Embryonic facial prominence (tissue), 1 donor: ENCODE measurements around the gene PATJ.
"Not testable (repeated sequence)": the region's sequence is repeated elsewhere in the genome, so short reads cannot be mapped to it uniquely, and the experiment has no call there.

Experiments
- DNase-seq: peaks from one replicate; pipeline ENCODE4 v3.0.0-alpha.2; 2016; ENCODE audit errors: extremely low spot score

The PATJ gene

DNA sequence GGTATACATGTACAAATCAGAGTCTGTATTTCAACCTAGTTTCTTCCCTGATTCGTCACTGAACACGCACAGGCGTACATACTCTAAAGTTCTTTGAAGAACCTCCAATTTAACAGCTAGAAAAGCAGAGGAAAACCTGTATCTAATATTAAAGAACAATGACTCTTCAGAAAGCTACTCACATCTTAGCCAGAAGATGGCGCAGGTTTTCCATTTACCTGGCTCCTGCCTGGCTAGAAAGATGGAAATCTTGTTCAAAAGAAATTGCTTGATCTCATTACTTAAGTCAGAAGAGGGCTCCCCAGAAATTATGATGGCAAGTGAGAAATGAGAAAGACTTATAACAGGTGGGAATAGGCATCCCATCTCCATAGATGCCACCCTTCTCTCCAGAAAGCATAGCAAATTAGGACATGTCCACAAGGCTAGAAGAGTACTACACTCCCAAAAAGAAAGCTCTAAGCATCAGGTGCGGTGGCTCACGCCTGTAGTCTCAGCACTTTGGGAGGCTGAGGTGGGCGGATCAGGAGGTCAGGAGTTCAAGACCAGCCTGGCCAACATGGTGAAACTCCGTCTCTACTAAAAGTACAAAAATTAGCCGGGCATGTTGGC lies 433.4 kb downstream of the PATJ start:
- DNase-seq, result peak; percentile 55

DNA sequence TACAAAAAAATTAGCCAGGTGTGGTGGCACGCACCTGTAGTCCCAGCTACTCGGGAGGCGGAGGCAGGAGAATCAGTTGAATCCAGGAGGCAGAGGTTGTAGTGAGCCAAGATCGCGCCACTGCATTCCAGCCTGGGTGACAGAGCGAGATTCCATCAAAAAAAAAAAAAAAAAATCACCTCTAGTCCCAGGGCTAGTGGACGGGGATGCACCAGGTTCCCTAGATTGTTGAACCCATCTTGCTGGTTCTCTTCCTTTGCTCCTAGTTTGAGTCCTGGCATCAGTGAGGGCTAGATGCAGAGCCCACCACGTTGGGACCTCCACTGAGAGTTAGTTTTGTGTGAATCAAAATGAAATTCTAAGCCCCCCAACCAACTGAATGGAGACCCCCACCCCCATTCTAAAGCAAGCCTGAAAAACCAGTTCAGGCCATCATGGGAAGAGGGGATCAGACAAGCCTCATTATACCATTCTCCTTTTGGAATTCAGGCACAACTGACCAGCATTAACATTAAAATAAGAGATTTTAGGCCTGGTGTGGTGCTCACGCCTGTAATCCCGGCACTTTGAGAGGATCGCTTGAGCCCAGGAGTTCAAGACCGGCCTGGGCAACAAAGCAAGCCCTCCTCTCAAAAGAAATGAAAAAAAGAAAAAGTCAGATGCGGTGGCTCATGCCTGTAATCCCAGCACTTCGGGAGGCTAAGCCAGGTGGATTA lies 434.5 kb downstream of the PATJ start:
- DNase-seq, result no peak

DNA sequence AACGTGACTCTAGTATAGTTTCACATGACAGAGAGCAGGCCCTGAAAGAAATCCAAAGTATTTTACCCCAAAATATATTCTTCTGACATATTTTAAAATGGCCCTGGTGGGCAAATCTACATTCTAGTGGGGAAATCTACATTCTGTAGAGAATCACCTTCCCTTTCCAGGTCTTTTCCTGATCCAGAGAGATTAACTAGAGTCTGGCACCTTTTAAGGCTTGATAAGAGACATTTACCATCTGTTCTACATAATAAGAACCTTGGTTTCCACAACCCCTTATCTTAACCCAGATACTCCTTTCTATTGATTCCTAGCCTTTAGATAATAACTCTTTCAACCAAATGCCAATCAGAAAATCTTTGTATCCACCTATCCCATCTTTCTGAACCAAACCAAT lies 435.3 kb downstream of the PATJ start:
- no peak for DNase-seq

DNA sequence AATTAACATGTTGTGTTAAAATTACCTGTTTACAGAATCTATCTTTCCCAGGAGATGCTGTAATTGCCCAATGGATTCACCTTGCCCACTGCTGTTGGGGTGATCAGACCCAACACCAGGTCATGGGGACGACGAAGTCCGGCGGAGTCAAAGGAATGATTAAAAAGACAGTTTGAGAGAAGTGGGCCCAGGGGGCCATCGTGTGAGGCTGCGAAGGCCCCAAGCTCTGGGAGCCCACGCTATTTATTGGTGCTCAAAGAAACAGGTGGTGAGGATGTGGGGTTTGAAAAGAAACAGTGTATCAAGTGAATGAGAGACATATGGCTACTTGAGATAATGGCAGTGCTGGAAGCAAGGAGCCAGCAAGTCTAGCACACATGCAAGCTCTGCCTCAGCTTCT lies 436.1 kb downstream of the PATJ start:
- no peak for DNase-seq

DNA sequence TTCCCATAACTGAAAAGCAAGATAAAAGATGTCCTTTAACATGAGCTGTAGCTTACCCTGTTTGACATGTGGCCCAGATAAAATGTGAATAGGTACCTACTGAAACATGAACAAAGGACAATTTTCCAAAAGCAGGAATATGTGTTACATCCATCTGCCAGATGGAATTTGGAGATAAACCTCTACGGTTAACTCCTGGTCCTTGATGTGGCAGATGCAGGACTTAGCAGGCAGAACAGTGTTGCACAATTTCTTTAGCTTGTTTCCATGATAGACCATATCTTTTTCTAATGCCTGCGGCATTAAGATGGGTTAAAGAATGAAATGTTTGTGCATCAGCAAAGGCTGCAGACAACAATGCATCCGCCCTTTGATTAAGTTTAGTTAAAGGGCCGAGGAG lies 437.8 kb downstream of the PATJ start:
- DNase-seq, result not testable (repeated sequence)

DNA sequence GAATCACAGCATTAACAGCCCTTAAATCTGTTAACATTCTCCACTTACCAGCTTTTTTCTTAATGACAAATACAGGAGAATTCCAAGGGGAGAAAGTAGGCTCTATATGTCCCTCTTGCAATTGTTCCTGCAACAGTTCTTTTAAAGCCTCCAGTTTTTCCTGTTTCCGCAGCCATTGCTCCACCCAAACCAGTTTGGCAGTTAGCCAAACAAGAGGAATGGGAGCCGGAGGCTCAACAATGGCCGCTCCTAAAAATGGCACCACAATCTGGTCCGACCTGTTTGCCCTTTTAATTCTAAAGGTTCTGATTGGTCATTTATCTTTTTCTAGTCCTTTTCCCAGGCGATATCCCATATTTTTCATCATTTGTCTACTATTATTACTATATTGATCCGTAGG lies 438.4 kb downstream of the PATJ start:
- no peak for DNase-seq

DNA sequence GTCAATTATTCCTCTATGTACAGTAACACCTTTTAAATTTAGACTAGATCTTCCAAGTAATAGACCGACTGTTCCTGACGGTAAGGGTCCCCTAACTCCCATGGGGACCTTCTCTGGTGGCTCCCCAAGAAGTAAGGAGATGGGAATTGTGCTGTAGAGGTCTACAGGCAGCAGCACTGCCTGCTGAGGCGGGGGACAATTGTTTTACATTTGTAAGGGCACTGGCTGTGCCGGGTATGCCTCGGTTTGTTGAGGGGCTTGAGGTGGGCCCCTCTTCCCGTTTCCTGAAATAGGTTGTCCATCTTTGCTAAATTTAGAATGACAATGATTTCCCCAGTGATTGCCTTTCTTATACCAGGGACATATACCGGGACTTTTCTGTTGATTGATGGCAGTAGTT lies 439.3 kb downstream of the PATJ start:
- no peak for DNase-seq

DNA sequence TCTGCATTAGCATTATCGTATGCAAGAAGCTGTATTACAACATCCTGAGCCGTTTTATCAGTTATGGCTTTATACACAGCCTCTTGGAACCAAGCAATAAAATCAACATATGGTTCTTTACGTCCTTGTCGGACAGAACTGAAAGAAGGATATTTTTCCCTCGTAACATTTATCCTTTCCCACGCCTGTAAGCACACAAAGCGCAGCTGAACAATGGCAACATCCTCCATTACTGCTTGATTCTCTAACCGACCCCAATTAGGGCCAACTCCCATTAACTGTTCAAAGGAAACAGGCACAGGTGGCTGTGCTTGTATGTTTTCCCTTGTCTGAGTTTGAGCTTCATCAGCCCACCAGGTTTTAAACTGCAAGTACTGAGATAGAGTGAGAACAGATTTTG lies 439.9 kb downstream of the PATJ start:
- DNase-seq, result not testable (repeated sequence)

DNA sequence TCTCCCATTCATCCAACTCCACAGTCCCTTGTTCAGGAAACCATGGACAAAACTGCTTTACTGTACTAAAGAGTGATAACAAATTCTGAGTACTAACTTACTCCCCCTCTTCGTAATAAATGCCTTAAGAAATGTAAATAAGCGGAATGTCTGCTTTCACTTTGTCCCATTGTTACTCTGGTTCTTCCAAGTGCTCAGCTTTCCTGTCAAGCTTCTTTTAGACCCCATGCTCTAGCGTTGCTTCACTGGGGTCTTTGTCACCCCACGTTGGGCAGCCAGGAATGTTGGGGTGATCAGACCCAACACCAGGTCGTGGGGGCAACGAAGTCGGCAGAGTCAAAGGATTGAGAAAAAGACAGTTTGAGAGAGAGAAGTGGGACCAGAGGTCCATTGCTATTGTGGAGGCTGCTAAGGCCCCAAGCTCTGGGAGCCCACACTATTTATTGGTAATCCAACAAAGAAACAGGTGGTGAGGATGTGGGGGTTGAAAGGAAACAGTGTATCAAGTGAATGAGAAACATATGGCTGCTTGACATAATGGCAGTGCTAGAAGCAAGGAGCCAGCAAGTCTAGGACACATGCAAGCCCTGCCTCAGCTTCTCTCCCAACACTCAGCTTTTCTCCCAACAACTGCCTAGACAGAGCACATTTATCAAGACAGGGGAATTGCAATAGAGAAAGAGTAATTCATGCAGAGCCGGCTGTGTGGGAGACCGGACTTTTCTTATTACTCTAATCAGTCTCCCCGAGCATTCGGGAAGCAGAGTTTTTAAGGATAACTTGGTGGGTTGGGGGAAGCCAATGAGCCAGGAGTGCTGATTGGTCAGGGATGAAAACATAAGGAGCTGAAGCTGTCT lies 441.1 kb downstream of the PATJ start:
- DNase-seq, result not testable (repeated sequence)

DNA sequence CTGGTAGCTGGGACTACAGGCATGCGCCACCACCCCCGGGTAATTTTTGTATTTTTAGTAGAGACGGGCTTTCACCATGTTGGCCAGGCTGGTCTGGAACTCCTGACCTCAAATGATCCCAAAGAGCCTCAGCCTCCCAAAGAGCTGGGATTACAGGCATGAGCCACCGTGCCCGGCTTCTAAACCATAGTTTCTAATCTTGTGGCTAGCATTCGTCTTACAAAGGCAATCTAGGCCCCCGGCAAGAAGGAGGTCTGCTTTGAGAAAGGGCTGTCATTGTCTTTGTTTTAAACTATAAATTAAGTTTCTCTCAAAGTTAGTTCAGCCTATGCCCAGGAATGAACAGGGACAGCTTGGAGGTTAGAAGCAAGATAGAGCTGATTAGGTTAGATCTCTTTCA lies 442.1 kb downstream of the PATJ start:
- DNase-seq, result no peak

DNA sequence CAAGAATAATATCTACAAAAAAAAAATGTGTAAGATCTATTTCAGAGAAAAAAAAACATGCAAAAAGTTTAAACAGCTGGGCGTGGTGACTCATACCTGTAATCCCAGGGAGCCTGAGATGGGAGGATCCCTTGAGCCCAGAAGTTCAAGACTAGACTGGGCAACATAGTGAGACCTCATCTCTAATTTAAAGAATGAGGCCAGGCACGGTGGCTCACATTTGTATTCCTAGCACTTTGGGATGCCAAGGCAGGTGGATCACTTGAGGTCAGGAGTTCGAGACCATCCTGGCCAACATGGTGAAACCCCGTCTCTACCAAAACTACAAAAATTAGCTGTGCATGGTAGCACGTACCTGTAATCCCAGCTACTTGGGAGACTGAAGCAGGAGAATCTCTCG lies 443.0 kb downstream of the PATJ start:
- DNase-seq, result not testable (repeated sequence)

DNA sequence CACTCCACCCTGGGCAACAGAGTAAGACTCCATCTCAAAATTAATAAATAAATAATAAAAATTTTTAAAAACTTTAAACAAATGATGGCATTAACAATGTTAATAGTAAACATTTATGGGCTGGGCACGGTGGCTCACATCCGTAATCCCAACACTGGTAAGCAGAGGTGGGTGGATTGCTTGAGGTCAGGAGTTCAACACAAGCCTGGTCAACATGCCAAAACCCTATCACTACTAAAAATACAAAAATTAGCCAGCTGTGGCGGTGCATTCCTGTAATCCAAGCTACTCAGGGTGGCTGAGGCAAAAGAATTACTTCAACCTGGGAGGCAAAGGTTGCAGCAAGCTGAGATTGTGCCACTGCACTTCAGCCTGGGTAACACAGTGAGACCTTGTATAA lies 443.4 kb downstream of the PATJ start:
- no peak for DNase-seq

DNA sequence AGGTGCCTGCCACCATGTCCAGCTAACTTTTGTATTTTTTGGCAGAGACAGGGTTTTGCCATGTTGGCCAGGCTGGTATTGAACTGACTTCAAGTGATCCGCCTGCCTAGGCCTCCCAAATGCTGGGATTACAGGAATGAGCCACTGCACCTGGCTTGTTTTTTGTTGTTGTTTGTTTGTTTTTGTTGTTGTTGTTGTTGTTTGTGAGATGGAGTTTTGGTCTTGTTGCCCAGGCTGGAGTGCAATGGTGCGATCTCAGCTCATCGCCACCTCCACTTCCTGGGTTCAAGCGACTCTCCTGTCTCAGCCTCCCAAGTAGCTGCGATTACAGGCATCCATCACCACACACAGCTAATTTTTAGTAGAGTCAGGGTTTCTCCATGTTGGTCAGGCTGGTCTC lies 445.3 kb downstream of the PATJ start:
- no peak for DNase-seq

DNA sequence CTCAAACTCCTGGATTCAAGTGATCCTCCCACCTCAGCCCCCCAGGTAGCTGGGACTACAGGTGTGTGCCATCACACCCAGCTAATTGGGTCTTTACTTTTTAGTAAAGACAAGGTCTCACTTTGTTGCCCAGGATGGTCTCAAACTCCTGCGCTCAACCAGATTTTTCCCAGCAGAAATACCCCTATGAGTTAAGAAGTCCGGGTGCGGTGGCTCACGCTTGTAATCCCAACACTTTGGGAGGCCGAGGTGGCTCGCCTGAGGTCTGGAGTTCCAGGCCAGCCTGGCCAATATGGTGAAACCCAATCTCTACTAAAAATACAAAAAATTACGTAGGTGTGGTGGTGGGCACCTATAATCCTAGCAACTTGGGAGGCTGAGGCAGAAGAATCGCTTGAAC lies 445.8 kb downstream of the PATJ start:
- no peak for DNase-seq

DNA sequence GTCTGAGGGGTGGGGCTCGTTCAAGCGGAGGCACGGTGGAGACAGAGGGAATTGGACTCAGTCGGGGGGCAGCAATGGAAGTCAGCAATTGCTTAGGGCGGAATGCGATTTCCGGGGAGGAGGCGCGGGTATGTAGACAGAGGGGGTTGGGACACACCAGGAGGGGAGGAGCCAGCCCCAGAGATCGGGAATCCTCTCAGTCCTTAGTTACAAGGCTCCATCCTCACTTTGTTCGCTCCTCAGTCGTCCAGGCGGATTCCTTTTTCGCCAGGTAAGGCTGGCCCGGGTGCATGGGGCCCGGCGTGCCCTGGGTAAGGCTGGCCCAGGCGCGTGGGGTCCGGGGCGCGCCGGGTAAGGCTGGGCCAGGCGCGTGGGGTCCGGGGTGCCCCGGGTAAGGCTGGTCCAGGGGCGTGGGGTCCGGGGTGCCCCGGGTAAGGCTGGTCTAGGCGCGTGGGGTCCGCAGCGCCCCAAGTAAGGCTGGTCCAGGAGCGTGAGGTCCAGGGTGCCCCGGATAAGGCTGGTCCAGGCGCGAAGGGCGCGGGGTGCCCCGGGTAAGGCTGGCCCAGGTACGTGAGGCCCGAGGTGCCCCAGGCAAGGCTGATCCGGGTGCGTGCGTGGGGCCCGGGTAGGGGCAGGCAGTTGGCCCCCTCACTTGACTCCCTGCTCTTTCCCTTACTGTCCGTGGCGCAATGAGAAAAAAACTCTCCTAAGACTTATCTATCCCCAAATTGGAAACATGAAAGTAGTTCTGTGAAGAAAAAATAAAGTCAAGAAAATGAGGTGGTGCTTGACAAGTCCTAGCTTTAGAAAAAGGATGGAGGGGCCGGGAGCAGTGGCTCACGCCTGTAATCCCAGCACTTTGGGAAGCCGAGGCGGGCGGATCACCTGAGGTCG lies 452.6 kb downstream of the PATJ start, which contains the start of gene L1TD1:
TSS of gene L1TD1 (plus strand) at position 199 of the 894 bp plus-strand sequence. CDS start 11,780 bp downstream, outside the sequence.
- peak; percentile 25 for DNase-seq

DNA sequence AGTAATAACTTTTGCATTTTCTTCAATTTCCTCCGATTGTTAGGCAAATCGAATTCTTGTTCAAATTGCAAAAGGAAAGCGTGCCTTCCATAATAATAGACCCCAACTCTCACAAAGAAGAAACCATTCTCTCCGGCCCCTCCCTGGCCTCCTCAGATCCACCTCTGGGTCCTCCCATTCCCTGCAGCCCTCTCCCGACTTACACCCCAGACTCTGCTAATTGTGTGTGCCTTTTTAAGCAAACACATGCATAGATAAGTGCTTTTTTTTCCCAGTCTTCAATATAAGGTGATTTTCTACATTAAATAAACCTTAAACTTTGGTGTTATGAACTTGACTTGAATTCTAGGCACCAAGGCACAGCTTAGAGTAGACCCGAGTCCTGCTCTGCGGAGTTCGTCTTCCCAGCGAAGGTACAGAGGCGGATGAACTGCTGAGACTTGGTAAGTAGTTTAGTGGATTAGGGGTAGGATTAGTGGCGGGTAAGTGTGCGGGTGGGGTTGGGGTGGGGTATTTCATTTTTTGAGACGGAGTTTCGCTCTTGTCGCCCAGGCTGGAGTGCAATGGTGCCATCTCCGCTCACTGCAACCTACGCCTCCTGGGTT lies 453.9 kb downstream of the PATJ start:
- no peak for DNase-seq

DNA sequence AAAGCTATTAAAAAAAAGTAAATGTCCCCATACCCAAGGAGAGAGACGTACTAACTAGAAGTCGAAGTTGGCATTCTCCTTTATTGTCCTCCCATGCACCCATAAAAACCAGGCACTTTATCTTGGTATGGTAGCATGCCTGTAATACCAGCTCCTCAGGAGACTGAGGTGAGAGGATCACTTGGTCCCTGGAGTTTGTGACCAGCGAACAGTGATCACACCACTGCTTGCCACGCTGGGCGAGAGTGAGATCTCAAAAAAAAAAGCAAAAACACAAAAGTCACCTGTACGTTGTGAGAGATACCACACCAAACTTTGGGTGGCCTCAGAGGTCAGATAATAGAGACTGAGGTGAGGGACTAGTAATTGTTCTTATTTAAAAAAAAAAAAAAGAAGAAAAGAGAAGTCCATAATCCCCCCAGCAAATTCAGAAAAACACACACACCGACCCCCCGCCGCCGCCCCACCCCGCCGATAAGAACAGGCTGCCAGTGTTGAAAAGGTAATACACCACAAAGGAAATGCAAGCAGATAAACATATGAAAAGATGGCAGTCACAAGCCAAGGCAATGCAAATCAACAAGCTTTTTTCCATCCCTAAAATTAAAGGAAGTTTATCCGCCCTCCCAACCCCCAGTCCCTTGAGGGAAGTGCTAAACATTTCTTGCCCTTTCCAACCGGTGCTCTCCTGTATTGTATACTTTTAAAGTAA lies 455.9 kb downstream of the PATJ start:
- no peak for DNase-seq

DNA sequence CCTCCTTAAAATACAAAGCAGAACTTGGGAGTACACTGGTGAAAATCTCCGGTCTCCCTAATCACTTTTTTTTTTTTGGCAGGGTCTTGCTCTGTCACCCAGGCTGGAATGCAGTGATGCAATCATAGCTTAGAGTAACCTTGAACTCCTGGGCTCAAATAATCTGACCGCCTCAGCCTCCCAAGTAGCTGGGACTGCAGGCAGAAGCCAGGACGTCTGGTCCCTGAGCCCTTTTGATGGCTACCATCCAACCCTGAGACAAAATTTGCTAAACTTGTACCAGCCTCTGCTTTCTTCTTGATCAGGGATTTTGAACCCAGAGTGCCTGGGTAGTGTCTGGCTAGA lies 456.5 kb downstream of the PATJ start:
- no peak for DNase-seq

DNA sequence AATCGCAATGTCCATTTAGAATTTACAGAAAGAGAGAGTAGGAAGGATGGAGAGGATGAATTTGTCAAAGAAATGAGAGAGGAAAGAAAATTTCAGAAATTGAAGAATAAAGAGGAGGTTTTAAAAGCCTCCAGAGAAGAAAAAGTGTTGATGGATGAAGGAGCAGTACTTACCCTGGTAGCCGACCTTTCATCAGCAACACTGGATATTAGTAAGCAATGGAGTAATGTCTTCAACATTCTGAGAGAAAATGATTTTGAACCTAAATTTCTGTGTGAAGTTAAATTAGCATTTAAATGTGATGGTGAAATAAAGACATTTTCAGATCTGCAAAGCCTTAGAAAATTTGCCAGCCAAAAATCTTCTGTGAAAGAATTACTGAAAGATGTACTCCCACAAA lies 464.9 kb downstream of the PATJ start:
- no peak for DNase-seq

DNA sequence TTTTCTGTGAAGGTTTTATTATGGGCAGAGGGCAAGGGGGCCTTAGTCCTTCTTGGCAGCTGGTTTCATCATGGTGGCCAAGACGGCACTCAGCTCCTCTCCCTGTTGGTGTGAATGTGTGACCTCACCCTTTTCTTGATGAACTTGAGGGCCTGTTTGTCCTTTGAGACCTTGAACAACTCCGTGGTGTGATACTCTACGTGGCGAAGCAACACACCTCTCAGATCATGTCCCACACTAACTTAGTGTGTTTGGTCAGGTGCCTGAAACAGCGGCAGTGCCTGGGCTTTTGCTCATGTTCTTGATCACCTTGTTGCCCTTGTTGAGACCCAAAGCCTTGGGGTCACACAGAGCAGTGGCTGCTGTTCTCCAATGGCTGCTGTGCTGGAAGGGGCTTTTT lies 465.8 kb downstream of the PATJ start:
- no peak for DNase-seq

DNA sequence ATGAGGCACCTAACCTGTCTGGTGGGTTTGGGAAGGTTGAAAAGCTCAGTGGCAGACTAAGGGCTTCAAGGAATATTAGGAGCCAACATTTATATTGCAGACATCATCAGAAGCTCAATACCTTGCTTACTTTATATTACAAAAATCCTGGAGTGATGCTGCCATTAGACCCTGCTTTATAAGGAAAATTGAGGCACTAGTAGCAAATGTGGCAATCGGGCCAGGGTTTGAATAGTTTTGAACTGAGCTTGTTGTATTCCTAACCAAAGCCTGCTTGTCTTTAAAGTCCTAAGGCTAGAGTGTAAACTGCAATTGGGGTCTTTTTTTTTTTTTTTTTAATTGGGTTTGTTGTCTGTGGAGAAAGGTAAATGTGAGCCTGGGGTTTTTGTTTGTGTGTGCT lies 466.7 kb downstream of the PATJ start:
- DNase-seq, result no peak
